ENCODE results near the gene TRPM4.
"Not testable (repeated sequence)": the region's sequence is repeated elsewhere in the genome, so short reads cannot be mapped to it uniquely, and the experiment has no call there.

TRPM4 gene

GRCh38 chr19:49127225-49127624 lies 30.4 kb upstream of the TRPM4 start:
- not testable (repeated sequence) for DNase-seq, ATAC-seq

GRCh38 chr19:49127674-49128544 lies 29.7 kb upstream of the TRPM4 start:
- DNase-seq (peak; percentile 96), ATAC-seq (peak; percentile 96)

GRCh38 chr19:49128545-49129237 lies 28.9 kb upstream of the TRPM4 start:
- DNase-seq (no peak), ATAC-seq (no peak)

- DNase-seq (no peak), ATAC-seq (no peak)
These were observed 28.4 kb upstream of the TRPM4 start for GRCh38 chr19:49129238-49129583.

- ATAC-seq: no peak
- no peak for DNase-seq
These were observed 27.3 kb upstream of the TRPM4 start for GRCh38 chr19:49130325-49130724.

- DNase-seq: no peak
These were observed 24.5 kb upstream of the TRPM4 start for GRCh38 chr19:49132974-49133609.

GRCh38 chr19:49133621-49134454 lies 23.8 kb upstream of the TRPM4 start:
- ATAC-seq (peak; percentile 47), DNase-seq (peak; percentile 68)

More at GRCh38 chr19:49132974-49133609, 24.5 kb upstream of the TRPM4 start:
- ATAC-seq: no peak

GRCh38 chr19:49135686-49136085 lies 21.9 kb upstream of the TRPM4 start:
- no peak for DNase-seq
- no peak for ATAC-seq

- ATAC-seq: no peak
- no peak for DNase-seq
These were observed 20.8 kb upstream of the TRPM4 start for GRCh38 chr19:49136771-49137171.

- DNase-seq (no peak), ATAC-seq (no peak)
These were observed 16.6 kb upstream of the TRPM4 start for GRCh38 chr19:49140951-49141350.

GRCh38 chr19:49141352-49141751 lies 16.2 kb upstream of the TRPM4 start:
- ATAC-seq: no peak
- DNase-seq: no peak

GRCh38 chr19:49142866-49143335 lies 14.7 kb upstream of the TRPM4 start:
- peak; percentile 81 for DNase-seq
- peak; percentile 95 for ATAC-seq

GRCh38 chr19:49145573-49146407 lies 11.8 kb upstream of the TRPM4 start:
- peak; percentile 47 for ATAC-seq
- peak; percentile 89 for DNase-seq

- not testable (repeated sequence) for DNase-seq, ATAC-seq
These were observed 11.2 kb upstream of the TRPM4 start for GRCh38 chr19:49146408-49146770.

GRCh38 chr19:49148044-49148682 lies 9.4 kb upstream of the TRPM4 start:
- no peak for ATAC-seq
- DNase-seq: no peak

GRCh38 chr19:49148784-49149651 lies 8.6 kb upstream of the TRPM4 start:
- peak; percentile 89 for DNase-seq
- peak; percentile 41 for ATAC-seq

- DNase-seq: no peak
- ATAC-seq: no peak
These were observed 7.9 kb upstream of the TRPM4 start for GRCh38 chr19:49149652-49150105.

GRCh38 chr19:49150106-49150943 lies 7.3 kb upstream of the TRPM4 start:
- DNase-seq: peak; percentile 61
- peak; percentile 28 for ATAC-seq

GRCh38 chr19:49150944-49151243 lies 6.7 kb upstream of the TRPM4 start:
- ATAC-seq (no peak), DNase-seq (no peak)

Data from stimulated activated naive CD8-positive, alpha-beta T cell treated with anti-CD3 and anti-CD28 coated beads, Interleukin-15, Interleukin-2, amounts not matched to agents 100 U/mL and 50 U/mL, for 24 hours (primary cell).